BE2C (cell line): Measurements from ENCODE around the gene IGSF11.

Experiments
- DNase-seq: peaks from one replicate; pipeline ENCODE4 v3.0.0-alpha.2; 2020
- H3K27me3 ChIP-seq: fragments of 250-450 bp; sonication (Bioruptor Pico); 2 replicates; pipeline ENCODE4 v1.5.1; 2020; ENCODE audit warnings: mild to moderate bottlenecking
- H3K36me3 ChIP-seq: fragments of 250-450 bp; sonication (Bioruptor Pico); 2 replicates; pipeline ENCODE4 v1.5.1; 2020; ENCODE audit warnings: mild to moderate bottlenecking
- H3K4me1 ChIP-seq: fragments of 250-450 bp; sonication (Bioruptor Pico); 2 replicates; pipeline ENCODE4 v1.5.1; 2020
- H3K4me3 ChIP-seq: 2 replicates; pipeline ENCODE4 v1.5.1; 2011; ENCODE audit warnings: low read depth, low read length
- H3K9me3 ChIP-seq: fragments of 250-450 bp; sonication (Bioruptor Pico); 2 replicates; pipeline ENCODE4 v1.5.1; 2020
- TF ChIP-seq, protein P1 (sequence below): IDR thresholded peaks from 2 replicates; pipeline ENCODE4 v1.5.1; 2012; ENCODE audit warnings: mild to moderate bottlenecking, low read depth, low read length

IGSF11 gene

DNA sequence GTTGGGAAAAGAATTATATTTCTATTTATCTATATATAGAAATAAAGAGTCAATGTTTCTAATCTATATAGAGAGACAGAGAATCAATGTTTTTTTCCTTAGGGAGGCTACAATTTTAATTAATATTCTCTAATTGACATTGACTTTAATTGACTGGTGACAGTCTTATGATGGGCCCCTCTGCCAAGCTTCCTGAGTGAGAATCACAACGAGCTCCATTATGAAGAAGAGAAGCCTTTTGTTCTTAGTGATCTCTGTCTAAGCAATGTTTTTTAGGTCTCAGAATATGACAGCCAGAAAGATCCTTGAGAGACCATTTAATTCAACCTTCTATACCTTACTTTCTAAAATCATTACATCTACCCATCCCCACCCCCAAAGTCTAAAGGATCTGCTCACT, 70.9 kb downstream of the IGSF11 start:
- TF ChIP-seq, protein P1, sequence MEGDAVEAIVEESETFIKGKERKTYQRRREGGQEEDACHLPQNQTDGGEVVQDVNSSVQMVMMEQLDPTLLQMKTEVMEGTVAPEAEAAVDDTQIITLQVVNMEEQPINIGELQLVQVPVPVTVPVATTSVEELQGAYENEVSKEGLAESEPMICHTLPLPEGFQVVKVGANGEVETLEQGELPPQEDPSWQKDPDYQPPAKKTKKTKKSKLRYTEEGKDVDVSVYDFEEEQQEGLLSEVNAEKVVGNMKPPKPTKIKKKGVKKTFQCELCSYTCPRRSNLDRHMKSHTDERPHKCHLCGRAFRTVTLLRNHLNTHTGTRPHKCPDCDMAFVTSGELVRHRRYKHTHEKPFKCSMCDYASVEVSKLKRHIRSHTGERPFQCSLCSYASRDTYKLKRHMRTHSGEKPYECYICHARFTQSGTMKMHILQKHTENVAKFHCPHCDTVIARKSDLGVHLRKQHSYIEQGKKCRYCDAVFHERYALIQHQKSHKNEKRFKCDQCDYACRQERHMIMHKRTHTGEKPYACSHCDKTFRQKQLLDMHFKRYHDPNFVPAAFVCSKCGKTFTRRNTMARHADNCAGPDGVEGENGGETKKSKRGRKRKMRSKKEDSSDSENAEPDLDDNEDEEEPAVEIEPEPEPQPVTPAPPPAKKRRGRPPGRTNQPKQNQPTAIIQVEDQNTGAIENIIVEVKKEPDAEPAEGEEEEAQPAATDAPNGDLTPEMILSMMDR = no peak

GRCh38 chr3:118960876-118961450, 73.7 kb downstream of the IGSF11 start:
- Histone ChIP-seq H3K9me3 (no peaks in the 10 kb centered on the region), H3K27me3 (peaks cover 41% of the 10 kb centered on the region), H3K36me3 (no peaks in the 10 kb centered on the region), H3K4me1 (no peaks in the 10 kb centered on the region), H3K4me3 (no peak overlapping the region)
- TF ChIP-seq, protein P1 = no peak
- no peak for DNase-seq

More for the DNA sequence above, 70.9 kb downstream of the IGSF11 start:
- no peak overlapping the region for H3K4me3 ChIP-seq
- no peaks in the 10 kb centered on the region for H3K9me3 ChIP-seq
- H3K4me1 ChIP-seq = no peaks in the 10 kb centered on the region
- no peak for DNase-seq
- peaks cover 52% of the 10 kb centered on the region for H3K27me3 ChIP-seq
- no peaks in the 10 kb centered on the region for H3K36me3 ChIP-seq

DNA sequence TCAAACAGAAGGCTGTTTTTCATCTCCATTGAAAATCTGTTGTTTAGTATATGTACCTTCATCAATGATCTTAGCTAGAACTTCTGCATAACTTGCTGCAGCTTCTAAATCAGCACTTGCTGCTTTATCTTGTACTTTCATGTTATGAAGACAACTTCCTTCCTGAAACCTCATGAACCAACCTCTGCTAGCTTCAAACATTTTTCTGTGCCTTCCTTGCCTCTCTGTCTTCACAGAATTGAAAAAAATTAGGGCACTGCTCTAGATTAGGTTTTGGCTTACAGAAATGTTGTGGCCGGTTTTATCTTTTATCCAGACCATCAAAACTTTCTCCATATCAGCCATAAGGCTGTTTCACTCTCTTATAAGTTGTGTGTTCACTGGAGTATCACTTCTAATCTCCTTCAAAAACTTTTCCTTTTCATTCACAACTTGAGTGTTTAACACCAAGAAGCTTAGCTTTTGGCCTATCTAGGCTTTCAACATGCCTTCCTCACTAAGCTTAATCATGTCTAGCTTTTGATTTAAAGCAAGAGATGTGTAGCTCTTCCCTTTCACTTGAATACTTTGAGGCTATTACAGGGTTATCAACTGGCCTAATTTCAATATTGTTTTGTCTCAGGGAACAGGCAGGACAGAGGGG, 78.6 kb downstream of the IGSF11 start:
- TF ChIP-seq, protein P1 = no peak
- no peaks in the 10 kb centered on the region for H3K4me1 ChIP-seq
- H3K9me3 ChIP-seq = no peaks in the 10 kb centered on the region
- no peak overlapping the region for H3K4me3 ChIP-seq
- H3K36me3 ChIP-seq = no peaks in the 10 kb centered on the region
- DNase-seq = no peak
- H3K27me3 ChIP-seq = peaks cover 23% of the 10 kb centered on the region

DNA sequence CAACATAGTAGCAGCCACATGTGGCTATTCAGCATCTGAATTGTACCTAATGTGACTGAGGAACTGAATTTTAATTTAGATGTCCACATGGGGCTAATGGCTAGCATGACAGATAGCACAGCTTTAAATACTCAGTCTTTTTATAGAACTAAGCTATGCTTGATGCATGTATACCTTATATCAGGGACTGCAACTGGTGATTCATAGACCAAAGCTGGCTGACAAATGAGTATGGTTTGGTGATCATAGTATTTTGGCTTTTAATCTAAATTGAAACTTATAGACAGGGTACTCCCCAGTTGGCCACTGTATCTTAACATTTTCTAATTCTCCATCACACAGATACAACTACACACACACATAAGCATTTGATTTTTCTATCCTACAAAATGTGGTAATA, 83.6 kb downstream of the IGSF11 start:
- no peaks in the 10 kb centered on the region for H3K9me3 ChIP-seq
- H3K4me1 ChIP-seq = no peaks in the 10 kb centered on the region
- no peak overlapping the region for H3K4me3 ChIP-seq
- TF ChIP-seq, protein P1 = no peak
- no peak for DNase-seq
- H3K27me3 ChIP-seq = peaks cover 8% of the 10 kb centered on the region; the same call in 1 of the 2 replicates
- H3K36me3 ChIP-seq = no peaks in the 10 kb centered on the region

GRCh38 chr3:118949113-118949760, 85.4 kb downstream of the IGSF11 start:
- Histone ChIP-seq H3K9me3 (no peaks in the 10 kb centered on the region), H3K36me3 (no peaks in the 10 kb centered on the region), H3K27me3 (peaks cover 8% of the 10 kb centered on the region; the same call in 1 of the 2 replicates), H3K4me3 (no peak overlapping the region), H3K4me1 (no peaks in the 10 kb centered on the region)
- TF ChIP-seq, protein P1 = no peak
- DNase-seq = no peak

DNA sequence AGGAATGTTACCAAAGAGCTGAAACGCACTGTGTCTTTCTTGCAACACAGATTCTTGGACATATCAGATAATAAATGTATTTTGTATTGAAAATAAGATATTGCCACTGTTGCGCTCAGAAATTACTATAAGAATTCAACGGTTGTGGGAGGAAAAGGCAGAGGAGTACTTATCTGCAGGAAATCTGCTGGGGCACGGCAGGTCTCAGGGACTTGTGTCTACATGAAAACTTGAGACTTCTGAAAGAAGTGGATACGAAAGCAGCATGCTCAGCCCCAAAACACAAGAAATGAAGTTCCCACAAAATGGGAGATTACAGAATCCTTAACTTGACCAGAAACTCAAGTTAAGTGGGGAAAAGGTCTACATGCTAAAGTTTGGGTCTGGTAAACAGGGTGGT, 86.5 kb downstream of the IGSF11 start:
- DNase-seq = no peak
- no peak overlapping the region for H3K4me3 ChIP-seq
- no peaks in the 10 kb centered on the region for H3K36me3 ChIP-seq
- no peaks in the 10 kb centered on the region for H3K9me3 ChIP-seq
- TF ChIP-seq, protein P1 = no peak
- H3K27me3 ChIP-seq = peaks cover 8% of the 10 kb centered on the region; the same call in 1 of the 2 replicates
- H3K4me1 ChIP-seq = no peaks in the 10 kb centered on the region
